Measurements from ENCODE around the gene LAMB2. TPM values are rescaled to one million over a fixed set of nuclear protein-coding genes. Genes with fewer than 3 reads are reported as not detected.

LAMB2 gene
- total RNA-seq, 1 donor from 2014 or later = 316 TPM

DNA sequence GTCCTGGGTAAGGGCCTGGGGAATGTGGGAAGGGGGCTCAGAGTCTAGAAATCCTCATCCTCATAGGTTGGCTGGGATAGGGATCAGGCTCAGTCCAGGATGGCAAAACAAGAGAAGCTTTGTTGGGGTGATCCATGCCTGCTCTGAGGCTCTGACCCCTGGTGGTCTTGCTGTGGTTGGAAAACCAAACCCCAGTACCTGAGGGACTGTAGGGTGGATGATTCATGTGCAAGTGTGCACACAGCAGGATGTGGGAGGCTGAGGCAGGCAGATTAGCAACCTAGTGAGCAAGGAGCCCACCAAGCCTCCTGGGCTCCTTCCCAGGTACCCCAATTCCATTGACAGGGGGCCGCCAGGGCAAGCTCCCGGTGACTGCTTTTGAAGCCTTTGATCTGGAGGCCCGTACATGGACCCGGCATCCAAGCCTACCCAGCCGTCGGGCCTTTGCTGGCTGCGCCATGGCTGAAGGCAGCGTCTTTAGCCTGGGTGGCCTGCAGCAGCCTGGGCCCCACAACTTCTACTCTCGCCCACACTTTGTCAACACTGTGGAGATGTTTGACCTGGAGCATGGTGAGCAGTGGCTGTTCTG lies 41.6 kb upstream of the LAMB2 start:
- DNase-seq (ENCODE audit: extremely low spot score, unreplicated experiment) = no peak
- Mint-ChIP-seq H3K36me3 (peaks cover 6% of the 10 kb centered on the region), H3K4me1 (ENCODE audit: unreplicated experiment) (peaks cover 38% of the 10 kb centered on the region), H3K9me3 (no peaks in the 10 kb centered on the region), H3K27me3 (peaks cover 2% of the 10 kb centered on the region), H3K27ac (peak overlapping the region; percentile 59), H3K4me3 (peak overlapping the region; percentile 94)
- TF ChIP-seq CTCF (conservative IDR thresholded peaks at IDR 0.05) = no peak

- Mint-ChIP-seq H3K27me3 (no peaks in the 10 kb centered on the region), H3K36me3 (no peaks in the 10 kb centered on the region), H3K9me3 (no peaks in the 10 kb centered on the region), H3K4me3 (peak overlapping the region; percentile 94), H3K27ac (peak overlapping the region; percentile 59), H3K4me1 (ENCODE audit: unreplicated experiment) (peaks cover 38% of the 10 kb centered on the region)
- DNase-seq (ENCODE audit: extremely low spot score, unreplicated experiment) = no peak
- no peak for TF ChIP-seq CTCF (conservative IDR thresholded peaks at IDR 0.05)
These were observed 40.9 kb upstream of the LAMB2 start for GRCh38 chr3:49173792-49174170.

- DNase-seq (ENCODE audit: extremely low spot score, unreplicated experiment) = no peak
- Mint-ChIP-seq H3K4me1 (ENCODE audit: unreplicated experiment) (peaks cover 38% of the 10 kb centered on the region), H3K36me3 (no peaks in the 10 kb centered on the region), H3K27me3 (no peaks in the 10 kb centered on the region), H3K4me3 (peak overlapping the region; percentile 94), H3K9me3 (no peaks in the 10 kb centered on the region), H3K27ac (peak overlapping the region; percentile 59)
- TF ChIP-seq CTCF (conservative IDR thresholded peaks at IDR 0.05) = no peak
These were observed 40.4 kb upstream of the LAMB2 start for GRCh38 chr3:49173116-49173791.

DNA sequence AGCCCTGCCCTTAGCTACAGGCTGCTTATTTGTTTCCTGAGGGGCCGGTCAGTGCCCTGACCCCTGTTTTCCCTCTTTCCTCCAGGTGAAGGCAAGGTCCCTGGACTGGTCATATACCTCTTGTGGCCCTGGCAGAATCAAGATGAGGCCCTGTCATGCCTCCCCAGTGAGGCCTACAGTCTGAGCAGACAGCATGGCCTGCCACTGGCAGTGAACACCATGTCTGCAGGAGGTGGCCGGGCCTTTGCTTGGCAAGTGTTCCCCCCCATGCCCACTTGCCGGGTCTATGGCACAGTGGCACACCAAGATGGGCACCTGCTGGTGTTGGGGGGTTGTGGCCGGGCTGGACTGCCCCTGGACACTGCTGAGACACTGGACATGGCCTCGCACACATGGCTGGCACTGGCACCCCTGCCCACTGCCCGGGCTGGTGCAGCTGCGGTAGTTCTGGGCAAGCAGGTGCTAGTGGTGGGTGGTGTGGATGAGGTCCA lies 39.7 kb upstream of the LAMB2 start:
- TF ChIP-seq CTCF (conservative IDR thresholded peaks at IDR 0.05) = no peak
- H3K27me3 Mint-ChIP-seq = no peaks in the 10 kb centered on the region
- H3K27ac Mint-ChIP-seq = no peak overlapping the region
- DNase-seq (ENCODE audit: extremely low spot score, unreplicated experiment) = no peak
- H3K9me3 Mint-ChIP-seq = no peaks in the 10 kb centered on the region
- H3K4me3 Mint-ChIP-seq = peak overlapping the region; percentile 94
- H3K36me3 Mint-ChIP-seq = no peaks in the 10 kb centered on the region
- peaks cover 38% of the 10 kb centered on the region for H3K4me1 Mint-ChIP-seq (ENCODE audit: unreplicated experiment)

- Mint-ChIP-seq H3K4me3 (peak overlapping the region; percentile 94), H3K27ac (peak overlapping the region; percentile 50), H3K4me1 (ENCODE audit: unreplicated experiment) (peaks cover 38% of the 10 kb centered on the region), H3K9me3 (no peaks in the 10 kb centered on the region), H3K27me3 (no peaks in the 10 kb centered on the region), H3K36me3 (no peaks in the 10 kb centered on the region)
- no peak for TF ChIP-seq CTCF (conservative IDR thresholded peaks at IDR 0.05)
- DNase-seq (ENCODE audit: extremely low spot score, unreplicated experiment) = no peak
These were observed 39.1 kb upstream of the LAMB2 start for GRCh38 chr3:49171775-49172500.
